PC-9 (cell line): Measurements from ENCODE around the gene MDC1. TPM values are rescaled to one million over a fixed set of nuclear protein-coding genes. Genes with fewer than 3 reads are reported as not detected.

ENCODE experiments used
- BruUV-seq: library from RNA; stranded (reverse); fragments of 400-500 nt; replicated peaks from 2 replicates; lab custom pipeline; 2021; lab: Mats Ljungman, UMichigan
- CTCF ChIA-PET: fragments of 300-600 bp; sonication (Branson Sonifier 250); formaldehyde crosslinking; loops from one replicate; lab custom pipeline; 2022; ENCODE audit warnings: antibody characterized with exemption; lab: Charles Lee
- POLR2A ChIA-PET: fragments of 300-600 bp; sonication (Branson Sonifier 250); formaldehyde crosslinking; loops from one replicate; lab custom pipeline; 2022; ENCODE audit warnings: antibody characterized with exemption; ENCODE audit not compliant: unreplicated experiment; lab: Charles Lee
- DNase-seq, 2 experiments: peaks; one replicate each; pipeline versions ENCODE4 v3.0.0 to v3.0.0-alpha.2; 2015 to 2022; ENCODE audit warnings: mixed read lengths in 1 of 2
- H2AFZ ChIP-seq: fragments of 200-600 bp; sonication (generic); 2 replicates; pipeline ENCODE4 v1.8.1; 2017; ENCODE audit warnings: antibody characterized with exemption
- H3F3A ChIP-seq: fragments of 200-600 bp; sonication (generic); 2 replicates; pipeline ENCODE4 v1.8.1; 2017; ENCODE audit warnings: antibody characterized with exemption, mild to moderate bottlenecking, low read depth; ENCODE audit not compliant: insufficient read depth
- H3K27ac ChIP-seq: fragments of 200-600 bp; sonication (generic); 2 replicates; pipeline ENCODE4 v1.6.1; 2016; ENCODE audit warnings: mixed run types
- H3K27me3 ChIP-seq: fragments of 200-600 bp; sonication (generic); 2 replicates; pipeline ENCODE4 v1.6.1; 2016; ENCODE audit warnings: low read depth, mixed run types; ENCODE audit not compliant: insufficient read depth
- H3K36me3 ChIP-seq: fragments of 200-600 bp; sonication (generic); 2 replicates; pipeline ENCODE4 v1.6.1; 2016; ENCODE audit warnings: low read depth, mixed run types
- H3K4me1 ChIP-seq: fragments of 200-600 bp; sonication (generic); replicated peaks from 2 replicates; pipeline ENCODE4 v1.6.1; 2016; ENCODE audit warnings: mixed run types; ENCODE audit not compliant: insufficient read depth
- H3K4me2 ChIP-seq: fragments of 200-600 bp; sonication (generic); 2 replicates; pipeline ENCODE4 v1.6.1; 2017; ENCODE audit warnings: mixed run types
- H3K4me3 ChIP-seq: fragments of 200-600 bp; sonication (generic); 2 replicates; pipeline ENCODE4 v1.6.1; 2016; ENCODE audit warnings: mixed run types
- H3K79me2 ChIP-seq: fragments of 200-600 bp; sonication (generic); 2 replicates; pipeline ENCODE4 v1.6.1; 2017; ENCODE audit warnings: low read depth, mixed run types
- H3K9me2 ChIP-seq: fragments of 200-600 bp; sonication (generic); 2 replicates; pipeline ENCODE4 v1.8.1; 2017; ENCODE audit warnings: mild to moderate bottlenecking; ENCODE audit not compliant: insufficient read depth
- H3K9me3 ChIP-seq: fragments of 200-600 bp; sonication (generic); 2 replicates; pipeline ENCODE4 v1.8.1; 2016; ENCODE audit warnings: low read depth; ENCODE audit not compliant: insufficient read depth
- H4K20me1 ChIP-seq: fragments of 200-600 bp; sonication (generic); 2 replicates; pipeline ENCODE4 v1.8.1; 2017; ENCODE audit not compliant: insufficient read depth
- EZH2 ChIP-seq: fragments of 200-600 bp; sonication (generic); IDR thresholded peaks from 2 replicates; pipeline ENCODE4 v1.8.0; 2017; ENCODE audit warnings: antibody characterized with exemption, low read depth
- intact Hi-C: fragments of 100-400 bp; cut with micrococcal nuclease; formaldehyde crosslinking; loops from one replicate; pipeline ENCODE4 v1.10.0; 2022; ENCODE audit not compliant: unreplicated experiment
- total RNA-seq: library from RNA; stranded (reverse); gene quantifications from 2 replicates; pipeline ENCODE4 v1.2.3, GENCODE V29; 2021
- TF ChIP-seq, protein P1 (sequence below): fragments of 200-600 bp; sonication (generic); conservative IDR thresholded peaks from 2 replicates; pipeline ENCODE4 v1.6.1; 2017; ENCODE audit warnings: mixed run types, antibody characterized with exemption, mild to moderate bottlenecking, moderate library complexity

Gene MDC1
- total RNA-seq, 1 experiment from 2014 or later: 81.6 TPM

DNA sequence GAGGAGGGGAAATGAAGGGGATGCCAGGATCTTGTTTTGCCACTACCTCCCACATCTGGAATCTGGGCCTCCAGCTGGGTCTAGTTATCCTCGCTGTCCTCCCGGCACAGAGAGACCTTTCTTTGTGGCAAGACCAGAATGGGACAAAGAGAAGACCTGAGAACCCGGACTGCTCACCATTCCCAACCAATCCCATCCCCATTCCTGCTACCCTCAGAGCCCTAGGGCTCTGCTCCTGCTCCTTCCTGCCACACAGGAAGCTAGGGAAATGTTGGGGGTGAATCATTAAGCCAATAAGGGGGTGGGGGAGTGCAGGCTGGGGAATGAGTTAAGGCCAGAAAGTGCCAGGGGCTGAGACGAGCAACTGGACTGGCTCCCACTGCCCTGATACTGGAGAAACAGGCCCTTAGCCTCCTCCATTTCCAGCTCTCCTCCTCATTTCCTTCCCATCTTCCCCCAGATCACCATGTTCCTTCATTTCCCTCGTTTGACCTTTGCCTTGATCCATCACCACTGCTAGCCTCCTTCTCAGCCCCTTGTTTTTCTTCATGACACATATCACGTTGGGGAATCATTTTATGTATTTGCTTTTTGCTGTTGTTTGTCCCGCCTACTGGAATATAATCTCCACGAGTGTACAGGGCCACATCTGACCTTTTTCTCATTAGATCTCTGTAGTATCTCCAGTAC, 31.9 kb upstream of the MDC1 start:
- H3K9me3 ChIP-seq: no peaks in the 10 kb centered on the region
- H3K36me3 ChIP-seq: no peaks in the 10 kb centered on the region
- no TSS peak for BruUV-seq
- no peaks in the 10 kb centered on the region for H4K20me1 ChIP-seq
- intact Hi-C loops: no loop called here
- H3K9me2 ChIP-seq: no peaks in the 10 kb centered on the region
- peaks cover 70% of the 10 kb centered on the region for H3F3A ChIP-seq
- peaks cover 89% of the 10 kb centered on the region for H3K4me1 ChIP-seq
- peak overlapping the region; percentile 74 for H3K4me2 ChIP-seq
- CTCF ChIA-PET: interaction anchor here (0.6 to 1.4 kb wide), 2 partner anchors 14 to 73 kb away, joined by 4 to 7 read pairs; no protein-coding TSS in a partner anchor
- H3K79me2 ChIP-seq: peaks cover 23% of the 10 kb centered on the region
- DNase-seq: peak in 1 of 2 experiments; percentile 81
- no peaks in the 10 kb centered on the region for H3K27me3 ChIP-seq
- H3K4me3 ChIP-seq: peak overlapping the region; percentile 50; the same call in 1 of the 2 replicates
- TF ChIP-seq, protein P1, sequence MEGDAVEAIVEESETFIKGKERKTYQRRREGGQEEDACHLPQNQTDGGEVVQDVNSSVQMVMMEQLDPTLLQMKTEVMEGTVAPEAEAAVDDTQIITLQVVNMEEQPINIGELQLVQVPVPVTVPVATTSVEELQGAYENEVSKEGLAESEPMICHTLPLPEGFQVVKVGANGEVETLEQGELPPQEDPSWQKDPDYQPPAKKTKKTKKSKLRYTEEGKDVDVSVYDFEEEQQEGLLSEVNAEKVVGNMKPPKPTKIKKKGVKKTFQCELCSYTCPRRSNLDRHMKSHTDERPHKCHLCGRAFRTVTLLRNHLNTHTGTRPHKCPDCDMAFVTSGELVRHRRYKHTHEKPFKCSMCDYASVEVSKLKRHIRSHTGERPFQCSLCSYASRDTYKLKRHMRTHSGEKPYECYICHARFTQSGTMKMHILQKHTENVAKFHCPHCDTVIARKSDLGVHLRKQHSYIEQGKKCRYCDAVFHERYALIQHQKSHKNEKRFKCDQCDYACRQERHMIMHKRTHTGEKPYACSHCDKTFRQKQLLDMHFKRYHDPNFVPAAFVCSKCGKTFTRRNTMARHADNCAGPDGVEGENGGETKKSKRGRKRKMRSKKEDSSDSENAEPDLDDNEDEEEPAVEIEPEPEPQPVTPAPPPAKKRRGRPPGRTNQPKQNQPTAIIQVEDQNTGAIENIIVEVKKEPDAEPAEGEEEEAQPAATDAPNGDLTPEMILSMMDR: no peak
- no peak for TF ChIP-seq EZH2
- POLR2A ChIA-PET: interaction anchor here (0.6 to 0.7 kb wide), 2 partner anchors 11 to 69 kb away, joined by 4 to 5 read pairs; no protein-coding TSS in a partner anchor
- no peak overlapping the region for H2AFZ ChIP-seq
- peak overlapping the region; percentile 100 for H3K27ac ChIP-seq

DNA sequence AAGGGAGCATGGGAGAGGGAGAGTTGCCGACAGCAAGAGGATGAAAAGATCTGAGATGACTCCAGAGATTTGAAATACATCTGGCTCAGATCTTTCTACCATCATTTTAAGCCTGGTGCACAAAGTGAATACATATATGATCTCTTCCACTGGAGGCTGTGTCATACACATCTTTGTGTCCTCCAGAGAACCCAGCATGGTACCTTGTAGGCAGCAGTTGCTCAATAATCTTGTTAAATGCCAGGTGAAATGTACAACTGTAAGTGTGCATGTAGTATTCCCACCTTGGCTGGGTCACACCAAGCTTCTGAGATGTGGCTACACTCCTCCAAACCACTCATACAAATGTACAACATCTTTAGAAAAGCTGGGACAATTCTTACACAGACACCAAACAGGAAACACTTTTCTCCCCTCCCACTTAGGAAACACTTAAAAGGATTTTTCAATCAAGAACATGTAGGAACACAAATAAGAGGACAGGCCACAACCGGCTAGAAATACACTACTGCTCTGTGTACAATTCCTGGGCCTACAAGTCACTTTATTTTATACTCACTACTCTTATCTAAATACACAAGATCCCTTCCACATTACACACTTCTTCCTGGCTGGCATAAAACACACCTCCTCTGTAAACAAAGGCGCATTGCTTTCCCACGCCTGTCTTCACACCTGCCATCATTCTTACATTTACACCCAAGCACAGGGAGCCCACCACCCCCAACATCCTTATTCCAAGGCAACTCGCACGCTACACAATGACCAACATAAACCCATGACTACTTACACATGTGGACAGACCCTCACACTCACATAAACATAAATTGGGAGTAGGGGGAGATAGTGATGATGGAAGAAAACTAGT, 31.1 kb upstream of the MDC1 start:
- H4K20me1 ChIP-seq: no peaks in the 10 kb centered on the region; the same call in 1 of the 2 replicates
- no TSS peak for BruUV-seq
- H3K79me2 ChIP-seq: peaks cover 32% of the 10 kb centered on the region
- no peaks in the 10 kb centered on the region for H3K27me3 ChIP-seq
- H3K9me3 ChIP-seq: no peaks in the 10 kb centered on the region
- H3K4me1 ChIP-seq: peaks cover 81% of the 10 kb centered on the region
- intact Hi-C loops: no loop called here
- peak overlapping the region; percentile 50; the same call in 1 of the 2 replicates for H3K4me3 ChIP-seq
- ChIA-PET CTCF (interaction anchor here (1.4 kb wide), 1 partner anchor 74 kb away, joined by 7 read pairs; no protein-coding TSS in a partner anchor), POLR2A (no interaction called here)
- H3K36me3 ChIP-seq: peaks cover 8% of the 10 kb centered on the region
- DNase-seq: peak in 1 of 2 experiments; percentile 87
- H2AFZ ChIP-seq: no peak overlapping the region
- no peak for TF ChIP-seq EZH2
- TF ChIP-seq, protein P1: no peak
- H3F3A ChIP-seq: peaks cover 67% of the 10 kb centered on the region
- H3K9me2 ChIP-seq: no peaks in the 10 kb centered on the region
- H3K4me2 ChIP-seq: peak overlapping the region; percentile 74
- peak overlapping the region; percentile 100 for H3K27ac ChIP-seq

DNA sequence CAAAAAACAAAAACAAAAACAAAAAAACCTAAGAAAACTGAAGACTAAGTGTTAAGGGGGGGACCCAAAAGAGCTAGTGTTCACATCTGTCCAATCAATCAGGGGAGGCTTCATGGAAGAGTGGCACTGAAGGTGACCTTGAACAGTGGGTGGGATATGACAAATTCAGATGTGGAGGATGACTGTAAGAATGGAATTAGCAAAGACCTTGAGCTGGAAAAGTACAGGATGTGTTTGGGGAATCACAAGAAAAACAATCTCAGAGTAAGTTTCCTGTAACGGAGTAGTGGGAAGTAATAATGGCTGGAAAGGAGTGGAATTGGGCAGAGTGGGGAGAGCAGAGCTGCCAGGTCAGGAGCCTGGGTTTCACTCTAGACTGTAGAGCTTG, 30.2 kb upstream of the MDC1 start:
- no peak for TF ChIP-seq EZH2
- TF ChIP-seq, protein P1: no peak
- no peak for DNase-seq
- Histone ChIP-seq H4K20me1 (no peaks in the 10 kb centered on the region; the same call in 1 of the 2 replicates), H3K4me1 (peaks cover 74% of the 10 kb centered on the region), H3K4me2 (peak overlapping the region; percentile 74), H3F3A (peaks cover 62% of the 10 kb centered on the region), H3K9me3 (no peaks in the 10 kb centered on the region), H3K36me3 (peaks cover 9% of the 10 kb centered on the region), H3K4me3 (peak overlapping the region; percentile 50; the same call in 1 of the 2 replicates), H3K27ac (peak overlapping the region; percentile 100), H3K9me2 (no peaks in the 10 kb centered on the region), H3K27me3 (no peaks in the 10 kb centered on the region), H3K79me2 (peaks cover 36% of the 10 kb centered on the region), H2AFZ (no peak overlapping the region)
- CTCF ChIA-PET: no interaction called here
- no TSS peak for BruUV-seq
- POLR2A ChIA-PET: interaction anchor here (0.5 to 1.0 kb wide), 2 partner anchors 17 to 20 kb away, joined by 3 to 8 read pairs; no protein-coding TSS in a partner anchor
- intact Hi-C loops: no loop called here
